ENCODE results near the gene CR2. TPM values are rescaled to one million over a fixed set of nuclear protein-coding genes. Genes with fewer than 3 reads are reported as not detected.

Gene CR2
- 0.01 to 0.02 TPM (median 0.02 TPM) in 3 of 5 replicates, not detected in the others for total RNA-seq (2022; extraction: Qiagen RNA extraction)

DNA sequence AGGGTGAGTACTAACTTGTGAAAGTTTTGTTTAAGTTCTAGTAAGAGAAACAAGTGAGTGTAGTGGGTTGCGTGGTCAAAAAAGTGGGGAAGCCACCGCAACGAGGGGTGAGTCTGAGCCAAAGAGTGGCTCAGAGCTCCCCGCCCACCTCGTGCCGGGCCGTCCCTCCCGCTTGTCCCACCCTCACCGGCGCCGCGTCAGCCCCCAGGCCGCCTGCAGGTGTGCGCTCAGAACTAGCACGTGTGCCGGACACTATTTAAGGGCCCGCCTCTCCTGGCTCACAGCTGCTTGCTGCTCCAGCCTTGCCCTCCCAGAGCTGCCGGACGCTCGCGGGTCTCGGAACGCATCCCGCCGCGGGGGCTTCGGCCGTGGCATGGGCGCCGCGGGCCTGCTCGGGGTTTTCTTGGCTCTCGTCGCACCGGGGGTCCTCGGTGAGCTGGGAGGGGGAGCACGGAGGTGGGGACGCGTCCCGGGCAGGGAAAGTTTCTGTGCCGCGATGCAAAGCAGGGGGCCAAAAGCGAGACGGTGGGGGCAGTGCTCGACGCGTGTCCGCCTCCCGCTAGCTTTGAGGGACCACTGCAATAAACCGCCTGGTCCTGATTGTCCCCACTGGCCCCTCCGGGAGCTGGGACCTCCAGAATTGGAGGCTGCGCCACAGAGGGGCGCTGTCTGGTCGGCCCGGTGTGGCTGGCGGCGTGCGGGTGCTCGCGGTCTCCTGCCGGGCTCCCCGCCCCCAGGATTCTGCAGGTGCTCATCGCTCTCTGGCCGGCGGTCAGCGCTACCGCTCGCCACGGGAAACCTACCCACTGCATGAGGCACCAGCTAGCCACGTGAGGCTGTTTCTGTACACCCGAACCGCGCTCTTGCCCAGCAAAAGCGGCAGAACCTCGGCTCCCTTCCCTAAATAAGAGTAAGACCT is at the start of gene CR2:
Gene CR2, plus strand, starts transcription at position 283 of the 919 bp plus-strand sequence. Its CDS starts 91 bp downstream, at position 374.

DNA sequence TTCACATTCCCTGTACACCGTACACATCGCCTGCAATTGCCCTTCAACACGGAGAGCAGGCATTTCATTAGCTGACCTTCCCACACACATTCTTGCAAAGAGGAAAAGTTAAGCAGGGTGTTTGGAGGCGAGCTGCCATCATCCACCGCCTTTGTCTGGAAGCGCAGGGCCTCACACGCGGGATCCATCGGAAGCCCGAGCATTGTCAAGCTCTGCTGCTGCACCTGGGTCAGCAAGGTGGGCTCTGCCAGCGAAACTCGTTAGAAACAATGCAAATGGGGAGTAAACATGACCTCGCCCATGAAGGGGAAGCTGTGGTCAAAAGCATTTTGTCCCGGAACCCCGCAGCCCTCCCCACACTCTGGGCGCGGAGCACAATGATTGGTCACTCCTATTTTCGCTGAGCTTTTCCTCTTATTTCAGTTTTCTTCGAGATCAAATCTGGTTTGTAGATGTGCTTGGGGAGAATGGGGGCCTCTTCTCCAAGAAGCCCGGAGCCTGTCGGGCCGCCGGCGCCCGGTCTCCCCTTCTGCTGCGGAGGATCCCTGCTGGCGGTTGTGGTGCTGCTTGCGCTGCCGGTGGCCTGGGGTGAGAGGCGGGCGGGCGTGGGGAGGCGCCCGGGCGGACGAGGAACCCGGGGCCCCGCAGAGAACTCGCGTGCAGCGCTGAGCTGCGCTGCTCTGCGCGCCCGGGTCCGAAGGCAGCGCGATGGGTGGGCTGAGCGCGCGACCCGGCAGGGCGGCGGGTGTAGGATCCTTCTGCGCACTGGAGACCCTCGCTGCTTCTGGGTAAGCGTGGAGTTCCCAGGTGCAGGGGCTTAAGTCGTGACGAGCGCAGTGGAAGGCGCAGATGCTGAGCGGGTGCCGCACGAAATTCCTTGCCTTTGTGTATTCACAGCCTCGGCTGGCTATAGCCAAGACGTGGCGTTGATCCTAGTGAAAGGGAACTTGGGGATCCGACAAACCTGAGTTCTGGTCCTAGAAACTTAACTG is 42.0 kb downstream of the CR2 start, which contains the start of gene CR1:
Gene CR1, plus strand, starts transcription at position 357 of the 992 bp plus-strand sequence. Its CDS starts 111 bp downstream, at position 468.

Other genes starting within 250 kb of the CR2 start
- gene CD55, start 132.7 kb upstream of the CR2 start, total RNA-seq (2022; extraction: Qiagen RNA extraction), result 80.8 to 102 TPM (median 87.7 TPM) in 5 replicates
- gene CR1, start 41.8 kb downstream of the CR2 start, total RNA-seq (2022; extraction: Qiagen RNA extraction), result not detected in 5 replicates
- gene CR1L, start 190.8 kb downstream of the CR2 start, total RNA-seq (2022; extraction: Qiagen RNA extraction), result 0.15 TPM in 1 of 5 replicates, not detected in the others